SH-SY5Y (cell line): ENCODE data around the gene HRH3.

Experiments used
- GATA2 ChIP-seq: IDR thresholded peaks from 2 replicates; pipeline ENCODE4 v1.6.1; 2011; ENCODE audit warnings: mild to moderate bottlenecking, low read depth, low read length
- GATA3 ChIP-seq: IDR thresholded peaks from 2 replicates; pipeline ENCODE4 v1.6.1; 2011; ENCODE audit warnings: low read depth, mild to moderate bottlenecking, low read length, moderate library complexity

Gene HRH3

GRCh38 chr20:62208795-62209755, 11.0 kb downstream of the HRH3 start:
- TF ChIP-seq GATA3: no peak
- no peak for TF ChIP-seq GATA2

GRCh38 chr20:62208061-62208794, 11.8 kb downstream of the HRH3 start:
- TF ChIP-seq GATA2: no peak
- TF ChIP-seq GATA3: no peak

- TF ChIP-seq GATA2: no peak
- TF ChIP-seq GATA3: no peak
These were observed 13.7 kb downstream of the HRH3 start for GRCh38 chr20:62206388-62206775.

- no peak for TF ChIP-seq GATA2
- no peak for TF ChIP-seq GATA3
These were observed 14.3 kb downstream of the HRH3 start for GRCh38 chr20:62205618-62206387.

GRCh38 chr20:62203378-62204030, 16.6 kb downstream of the HRH3 start:
- no peak for TF ChIP-seq GATA3
- TF ChIP-seq GATA2: no peak

GRCh38 chr20:62202676-62203377, 17.3 kb downstream of the HRH3 start:
- TF ChIP-seq GATA3 (no peak), GATA2 (no peak)

- no peak for TF ChIP-seq GATA2
- TF ChIP-seq GATA3: no peak
These were observed 18.0 kb downstream of the HRH3 start for GRCh38 chr20:62202083-62202395.

- no peak for TF ChIP-seq GATA2
- no peak for TF ChIP-seq GATA3
These were observed 18.6 kb downstream of the HRH3 start for GRCh38 chr20:62201173-62202082.

- TF ChIP-seq GATA3 (no peak), GATA2 (no peak)
These were observed 19.4 kb downstream of the HRH3 start for GRCh38 chr20:62200491-62201172.

- no peak for TF ChIP-seq GATA2
- TF ChIP-seq GATA3: no peak
These were observed 21.1 kb downstream of the HRH3 start for GRCh38 chr20:62198931-62199330.

GRCh38 chr20:62198496-62198895, 21.6 kb downstream of the HRH3 start:
- TF ChIP-seq GATA2: no peak
- no peak for TF ChIP-seq GATA3

GRCh38 chr20:62197801-62198200, 22.3 kb downstream of the HRH3 start:
- TF ChIP-seq GATA2 (no peak), GATA3 (no peak)
